HUDEP-2 (cell line): ENCODE results near the gene ST6GALNAC3.
"Not testable (repeated sequence)": the region's sequence is repeated elsewhere in the genome, so short reads cannot be mapped to it uniquely, and the experiment has no call there.

Experiments
- DNase-seq, 76 experiments: peaks; one replicate each; lab custom pipeline; 2025; ENCODE audit not compliant: unreplicated experiment in 76 of 76; lab: John Stamatoyannopoulos, UW

Gene ST6GALNAC3

DNA sequence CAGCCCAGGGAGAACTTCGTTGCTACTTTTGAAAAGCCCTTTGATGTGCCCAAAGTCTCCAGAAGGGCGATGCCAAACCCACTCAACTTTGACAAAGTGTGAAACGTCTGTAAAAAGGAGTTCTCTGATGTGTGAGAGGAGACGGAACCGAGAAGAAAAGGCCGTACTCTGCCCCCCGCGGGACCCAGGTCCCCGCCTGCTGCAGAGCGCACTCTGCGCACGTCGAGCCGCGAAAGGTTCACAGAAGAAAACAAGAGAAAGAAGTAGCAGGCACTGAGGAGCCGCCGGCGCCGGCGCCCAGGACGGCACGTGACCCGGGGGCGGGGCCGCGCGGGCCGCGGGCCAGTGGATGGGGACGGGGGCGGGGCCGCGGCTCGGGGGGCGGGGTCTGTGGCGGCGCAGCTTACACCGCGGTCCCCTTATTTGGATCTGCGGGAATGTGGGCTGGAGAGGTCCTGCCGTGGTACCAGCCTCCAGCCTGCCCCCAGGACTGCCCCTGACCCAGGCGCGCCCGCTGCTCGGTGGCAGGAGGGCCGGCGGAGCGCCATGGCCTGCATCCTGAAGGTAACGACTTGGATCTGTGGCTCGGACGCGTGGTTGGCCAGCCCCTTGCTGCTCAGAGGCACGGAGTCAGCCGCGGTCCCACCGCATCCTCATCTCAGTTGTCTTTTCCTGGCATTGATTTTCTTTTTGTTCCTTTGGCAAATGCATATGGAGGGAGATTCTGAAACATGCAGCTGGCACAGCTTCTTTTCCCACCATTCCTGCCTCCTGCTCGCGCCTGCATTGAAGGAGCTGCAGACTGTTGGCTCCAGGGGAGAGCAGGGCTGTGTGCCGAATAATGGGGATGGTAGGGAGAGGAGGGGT is at the start of gene ST6GALNAC3:
Gene ST6GALNAC3, plus strand, starts transcription at position 426 of the 867 bp plus-strand sequence.
- DNase-seq, result peak in 47 of 76 experiments; percentile 3 to 66 (median 35)

DNA sequence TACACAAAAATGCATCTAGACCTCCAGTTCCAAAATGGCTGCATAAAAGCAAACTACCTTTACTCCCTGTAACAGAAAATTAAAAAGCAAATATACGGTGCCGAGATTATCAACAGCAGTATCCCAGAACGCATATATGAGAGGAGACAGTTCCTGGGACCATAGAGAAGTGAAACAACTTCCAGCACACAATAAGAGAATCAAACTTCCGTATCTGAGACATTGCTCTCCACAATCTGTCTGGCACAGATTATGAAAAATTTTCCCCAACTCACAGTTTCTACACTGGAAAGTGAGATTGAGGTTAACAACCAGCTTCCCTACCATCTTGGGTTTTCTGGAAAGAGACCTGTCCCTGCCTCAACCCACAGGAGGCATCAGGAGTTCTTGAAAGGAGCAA is 47.2 kb upstream of the ST6GALNAC3 start:
- DNase-seq, result no peak

DNA sequence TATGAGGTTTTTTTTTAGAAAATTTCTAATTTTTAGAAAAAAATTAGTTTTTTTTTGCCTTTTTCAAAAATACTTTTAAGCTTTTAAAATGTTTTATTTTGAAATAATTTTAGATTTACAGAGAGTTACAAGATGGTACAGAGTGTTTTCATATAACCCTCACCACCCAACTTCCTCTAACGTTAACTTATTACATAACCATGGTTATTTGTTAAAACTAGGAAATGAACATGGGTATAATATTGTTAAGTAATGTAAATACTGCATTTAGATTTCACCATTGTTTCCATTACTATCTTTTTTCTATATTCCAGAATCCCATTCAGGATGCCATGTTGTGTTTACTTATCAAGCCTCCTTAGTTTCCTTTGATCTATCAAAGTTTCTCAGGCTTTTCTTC is 45.2 kb upstream of the ST6GALNAC3 start:
- DNase-seq, result no peak

DNA sequence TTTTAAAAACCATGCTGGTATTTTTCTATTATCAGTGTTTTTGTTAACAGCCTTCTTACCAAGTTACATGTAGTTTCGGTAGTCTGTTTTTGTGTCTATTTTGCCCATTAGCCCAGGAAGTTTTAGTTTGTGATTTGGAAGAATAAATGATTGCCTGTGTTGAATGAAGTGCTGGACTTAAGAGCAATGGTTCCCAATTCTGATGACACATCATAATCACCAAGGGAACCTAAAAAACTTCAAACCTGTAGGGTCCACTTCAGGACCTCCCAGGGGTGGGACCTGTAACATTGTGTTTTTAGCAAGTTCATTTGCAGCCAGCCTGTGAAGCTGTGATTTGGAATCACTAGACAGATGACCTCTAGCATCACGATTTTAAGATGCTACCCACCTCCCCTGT is 43.0 kb upstream of the ST6GALNAC3 start:
- no peak for DNase-seq

DNA sequence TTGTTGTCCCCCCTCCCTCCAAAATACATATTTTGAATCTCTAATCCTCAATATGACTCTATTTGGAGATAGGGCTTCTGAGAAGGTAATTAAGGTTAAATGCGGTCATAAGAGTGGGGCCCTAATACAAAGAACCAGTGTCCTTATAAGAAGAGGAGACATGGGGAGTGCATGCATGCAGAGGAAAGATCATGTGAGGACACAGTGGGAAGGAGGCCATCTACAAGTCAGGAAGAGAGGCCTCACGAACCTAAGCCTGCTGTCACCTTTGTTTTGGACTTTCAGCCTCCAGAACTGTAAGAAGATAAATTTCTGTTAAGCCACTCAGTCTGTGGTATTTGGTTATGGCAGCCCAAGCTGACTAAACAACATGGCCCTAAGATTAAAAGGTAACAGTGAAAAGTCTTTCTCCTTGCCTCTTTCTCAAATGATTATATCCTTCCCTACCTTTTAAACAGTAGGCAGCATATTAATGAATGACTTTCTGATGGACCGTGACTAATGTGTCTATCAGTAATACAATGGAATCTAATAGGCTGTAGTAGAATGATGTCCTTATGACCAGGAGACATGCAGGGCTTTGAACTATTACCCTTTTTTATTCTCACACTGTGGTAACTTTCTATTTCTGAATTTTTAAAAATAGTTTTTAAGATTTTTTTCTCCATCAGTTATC is 40.6 kb upstream of the ST6GALNAC3 start:
- no peak for DNase-seq

GRCh38 chr1:76035053-76035452 is 39.5 kb upstream of the ST6GALNAC3 start:
- peak in 1 of 76 experiments; percentile 0 for DNase-seq

GRCh38 chr1:76037324-76037723 is 37.2 kb upstream of the ST6GALNAC3 start:
- DNase-seq, result no peak

- no peak for DNase-seq
Observed at GRCh38 chr1:76038287-76039004, 36.1 kb upstream of the ST6GALNAC3 start.

GRCh38 chr1:76046149-76046548 is 28.4 kb upstream of the ST6GALNAC3 start:
- no peak for DNase-seq

DNA sequence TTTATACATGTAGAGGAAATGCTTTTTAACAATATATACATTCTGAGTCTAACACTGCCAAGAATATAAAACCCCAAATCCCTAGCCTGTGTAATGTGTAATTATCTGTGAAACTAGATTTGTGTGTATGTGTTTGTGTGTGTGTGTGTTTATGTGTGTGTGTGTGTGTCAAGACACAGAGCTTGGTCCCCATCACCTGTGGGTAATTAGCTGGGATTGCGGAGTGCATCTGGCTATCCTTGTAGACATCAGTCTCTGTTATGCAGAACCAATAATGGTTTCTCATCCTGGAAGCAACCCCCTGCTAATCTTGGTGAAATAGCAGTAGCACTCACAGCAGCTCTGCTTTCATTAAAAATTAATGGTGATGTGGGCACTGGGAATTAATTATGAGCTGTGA is 26.3 kb upstream of the ST6GALNAC3 start:
- no peak for DNase-seq

GRCh38 chr1:76048926-76049325 is 25.6 kb upstream of the ST6GALNAC3 start:
- DNase-seq, result no peak

DNA sequence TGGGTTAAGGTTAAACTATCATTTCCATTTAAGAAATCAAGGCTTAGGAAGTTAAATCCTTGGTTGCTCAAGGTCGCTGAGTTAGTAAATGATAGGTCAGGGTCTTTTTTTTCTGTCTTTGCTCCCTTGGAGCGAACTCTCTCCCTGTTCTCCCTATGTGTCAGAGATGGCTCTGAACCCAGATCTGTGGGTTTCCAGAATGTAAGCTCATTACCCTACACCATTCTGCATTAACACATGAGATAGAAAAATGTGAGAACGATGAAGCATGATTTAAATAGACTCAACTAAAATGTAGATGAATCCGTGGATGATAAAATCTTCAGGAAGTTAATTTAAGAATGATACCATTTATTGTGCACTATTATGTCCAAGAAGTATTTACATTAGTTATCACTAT is 25.0 kb upstream of the ST6GALNAC3 start:
- no peak for DNase-seq

GRCh38 chr1:76050073-76050472 is 24.5 kb upstream of the ST6GALNAC3 start:
- DNase-seq, result not testable (repeated sequence)

- no peak for DNase-seq
Observed at GRCh38 chr1:76053021-76053420, 21.5 kb upstream of the ST6GALNAC3 start.

DNA sequence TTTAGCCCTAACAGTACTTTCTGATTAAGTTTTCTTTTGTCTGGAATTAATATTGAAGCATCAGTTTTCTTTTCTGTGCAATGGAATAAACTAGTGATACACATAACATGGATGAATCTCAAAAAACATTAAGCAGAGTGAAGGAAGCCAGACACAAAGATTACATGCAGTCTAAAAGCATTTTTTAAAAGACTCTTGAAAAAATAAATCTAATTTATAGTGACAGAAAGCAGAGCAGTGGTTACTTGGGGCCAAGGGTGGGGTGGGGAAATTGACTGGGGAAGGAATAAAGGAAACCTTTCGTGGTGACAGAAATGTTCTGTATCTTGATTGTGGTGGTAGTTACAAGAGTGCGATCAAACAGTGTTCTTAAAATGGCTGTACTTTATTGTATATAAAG is 20.2 kb upstream of the ST6GALNAC3 start:
- DNase-seq, result no peak

GRCh38 chr1:76055987-76056386 is 18.6 kb upstream of the ST6GALNAC3 start:
- no peak for DNase-seq

DNA sequence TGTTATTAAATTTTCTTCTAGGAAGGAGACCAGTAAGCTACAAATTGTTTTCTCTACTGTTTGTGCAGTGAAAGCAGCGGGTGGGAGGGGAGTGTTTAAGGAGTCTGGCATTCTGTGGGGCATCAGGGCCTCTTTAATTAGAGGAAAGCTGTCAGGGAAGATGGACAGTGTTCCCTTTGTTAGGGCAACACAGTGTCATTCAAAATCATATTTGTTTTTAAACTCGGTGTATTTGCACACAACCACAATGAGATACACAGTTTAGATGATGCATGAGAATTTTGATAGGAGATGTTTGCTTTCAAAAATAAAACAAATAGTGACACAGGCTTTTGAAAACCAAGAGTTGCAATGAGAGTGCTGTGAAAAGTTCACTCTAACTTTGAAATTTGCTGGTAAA is 15.1 kb upstream of the ST6GALNAC3 start:
- DNase-seq, result no peak

- no peak for DNase-seq
Observed at GRCh38 chr1:76065270-76065669, 9.3 kb upstream of the ST6GALNAC3 start.

DNA sequence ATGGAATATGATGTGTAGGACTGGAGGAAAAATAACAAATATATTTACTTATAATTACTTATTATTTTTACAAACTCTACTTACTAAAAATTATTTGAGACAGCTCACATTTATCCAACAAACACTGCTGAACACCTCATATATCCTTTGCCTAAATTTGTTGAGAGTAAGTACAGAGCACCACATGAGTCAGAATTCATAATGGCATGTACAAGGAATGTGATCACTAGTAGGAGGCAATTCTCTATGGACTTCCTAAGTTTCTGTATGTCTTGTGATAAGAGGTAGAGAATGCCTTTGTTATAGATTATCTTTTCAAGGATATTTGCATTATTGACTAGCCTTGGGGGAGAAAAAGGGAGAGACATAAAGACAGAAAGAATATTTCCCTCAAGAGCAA is 8.2 kb upstream of the ST6GALNAC3 start:
- no peak for DNase-seq

DNA sequence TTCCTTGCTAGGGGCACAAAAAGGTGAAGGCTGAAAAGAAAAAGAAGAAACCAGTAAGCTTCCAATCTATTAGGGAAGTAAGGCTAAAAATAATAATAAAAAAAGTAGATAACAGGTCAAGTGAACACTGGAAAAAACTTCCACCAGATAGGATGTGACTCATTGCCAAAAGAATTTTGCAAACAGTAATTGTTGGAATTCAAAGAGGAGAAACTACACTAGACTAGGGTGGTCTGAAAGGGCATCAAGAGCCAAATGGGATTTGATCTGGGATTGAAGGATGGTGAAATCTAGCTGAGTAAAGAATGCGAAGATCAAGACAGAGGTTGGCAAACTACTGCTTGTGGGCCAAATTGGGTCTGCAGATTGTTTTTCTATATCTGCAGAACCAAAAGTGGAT is 6.0 kb upstream of the ST6GALNAC3 start:
- no peak for DNase-seq

DNA sequence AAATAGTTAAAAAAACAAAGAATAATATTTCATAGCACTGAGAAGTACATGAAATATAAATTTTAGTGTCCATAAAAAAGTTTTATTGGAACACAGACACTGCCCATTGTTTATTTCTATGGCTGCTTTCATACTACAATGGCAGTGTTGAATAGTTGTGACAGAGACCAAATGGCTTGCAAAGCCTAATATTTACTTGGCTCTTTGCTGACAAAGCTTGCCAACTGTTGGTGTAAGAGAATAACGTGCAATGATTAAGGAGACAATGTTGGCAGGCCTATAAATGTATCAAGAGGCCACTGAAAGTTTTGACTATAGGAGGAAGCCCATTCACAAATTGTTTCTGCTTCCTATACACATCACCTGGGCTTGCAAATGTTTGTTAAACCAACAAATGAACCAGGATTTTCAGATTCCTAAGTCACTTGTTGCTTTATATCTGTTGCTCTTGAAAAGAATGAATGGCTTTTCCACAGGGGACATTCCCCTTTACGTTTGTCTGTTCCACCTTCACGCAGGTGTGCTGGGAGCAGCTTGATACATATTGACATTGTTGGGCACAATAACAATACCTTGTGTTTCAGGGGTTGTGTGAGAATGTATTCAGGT is 5.5 kb upstream of the ST6GALNAC3 start:
- no peak for DNase-seq
